CMK (cell line): ENCODE results near the gene INSYN2B.

Source experiments
- DNase-seq: peaks from one replicate; pipeline ENCODE4 v3.0.0-alpha.2; 2010; ENCODE audit warnings: low read depth

Gene INSYN2B

GRCh38 chr5:169886677-169887076 lies 93.6 kb downstream of the INSYN2B start:
- DNase-seq = no peak

- no peak for DNase-seq
These were observed 94.3 kb downstream of the INSYN2B start for GRCh38 chr5:169886033-169886432.

- DNase-seq = no peak
These were observed 98.5 kb downstream of the INSYN2B start for GRCh38 chr5:169881702-169882303.

GRCh38 chr5:169880785-169881184 lies 99.5 kb downstream of the INSYN2B start:
- no peak for DNase-seq

GRCh38 chr5:169880012-169880663 lies 100.2 kb downstream of the INSYN2B start:
- DNase-seq = no peak

- DNase-seq = no peak
These were observed 103.9 kb downstream of the INSYN2B start for GRCh38 chr5:169876386-169876785.

GRCh38 chr5:169875731-169876130 lies 104.6 kb downstream of the INSYN2B start:
- DNase-seq = no peak

GRCh38 chr5:169875091-169875728 lies 105.1 kb downstream of the INSYN2B start:
- no peak for DNase-seq

GRCh38 chr5:169874621-169875020 lies 105.7 kb downstream of the INSYN2B start:
- DNase-seq = no peak

- no peak for DNase-seq
These were observed 106.7 kb downstream of the INSYN2B start for GRCh38 chr5:169873642-169874041.

GRCh38 chr5:169871826-169872490 lies 108.3 kb downstream of the INSYN2B start:
- no peak for DNase-seq

- no peak for DNase-seq
These were observed 110.1 kb downstream of the INSYN2B start for GRCh38 chr5:169870211-169870610.

- DNase-seq = no peak
These were observed 111.2 kb downstream of the INSYN2B start for GRCh38 chr5:169869066-169869465.

- no peak for DNase-seq
These were observed 112.9 kb downstream of the INSYN2B start for GRCh38 chr5:169867347-169867746.

- no peak for DNase-seq
These were observed 115.8 kb downstream of the INSYN2B start for GRCh38 chr5:169864483-169864882.

- DNase-seq = no peak
These were observed 117.9 kb downstream of the INSYN2B start for GRCh38 chr5:169862391-169862811.

GRCh38 chr5:169861934-169862333 lies 118.4 kb downstream of the INSYN2B start:
- DNase-seq = no peak

- no peak for DNase-seq
These were observed 118.9 kb downstream of the INSYN2B start for GRCh38 chr5:169861433-169861832.

GRCh38 chr5:169860585-169860984 lies 119.7 kb downstream of the INSYN2B start:
- DNase-seq = no peak

- DNase-seq = no peak
These were observed 123.7 kb downstream of the INSYN2B start for GRCh38 chr5:169856571-169856970.

GRCh38 chr5:169851321-169851850 lies 128.9 kb downstream of the INSYN2B start:
- DNase-seq = no peak

GRCh38 chr5:169850409-169850808 lies 129.9 kb downstream of the INSYN2B start:
- no peak for DNase-seq

- DNase-seq = no peak
These were observed 131.5 kb downstream of the INSYN2B start for GRCh38 chr5:169848792-169849191.
